ENCODE results near the gene TLE5. TPM values are rescaled to one million over a fixed set of nuclear protein-coding genes. Genes with fewer than 3 reads are reported as not detected.

The TLE5 gene
- total RNA-seq, 4 donors from 2014 or later = 449 to 1,111 (median 479) TPM

GRCh38 chr19:3098515-3099346 lies 36.4 kb upstream of the TLE5 start:
- no peaks in the 10 kb centered on the region for H3K27me3 ChIP-seq
- peak overlapping the region; percentile 22 to 99 (median 91) for H3K4me3 ChIP-seq
- TF ChIP-seq POLR2A (IDR thresholded peaks at IDR 0.05) (no peak), EP300 (IDR thresholded peaks at IDR 0.05) (no peak), CTCF (IDR thresholded peaks at IDR 0.05) (no peak)
- no peaks in the 10 kb centered on the region for H3K9me3 ChIP-seq
- no peaks in the 10 kb centered on the region for H3K36me3 ChIP-seq
- peaks cover 0 to 90% (median 61%) of the 10 kb centered on the region in 4 donors for H3K4me1 ChIP-seq
- WGBS, 2 donors = 17 to 24% methylated on average over 29 to 35 of the region's 40 CpGs
- H3K27ac ChIP-seq = peak overlapping the region; percentile 24 to 88 (median 87)
- no peak for DNase-seq (ENCODE audit: low spot score in 2 of 2)

DNA sequence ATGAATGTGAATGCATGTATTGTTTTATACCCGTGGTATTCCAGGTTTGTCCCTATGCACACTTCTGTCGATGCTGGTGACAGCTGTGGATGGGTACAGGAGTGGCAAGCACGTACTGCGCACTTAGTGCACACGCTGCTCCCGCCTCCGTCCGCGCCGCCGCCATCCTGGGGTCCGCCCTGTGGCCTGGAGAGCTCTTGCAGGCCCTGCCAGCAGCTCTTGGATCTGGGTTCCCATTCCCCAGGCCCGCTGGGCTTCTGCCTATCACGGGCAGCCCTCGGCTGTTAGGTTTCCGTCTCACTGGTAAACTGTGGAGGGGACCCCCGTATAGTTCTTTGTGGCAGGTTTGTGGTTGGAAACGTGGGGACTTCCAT lies 35.8 kb upstream of the TLE5 start:
- WGBS, 2 donors = 43 to 60% methylated on average over 18 of the region's 18 CpGs
- Histone ChIP-seq H3K4me3 (peak overlapping the region; percentile 22 to 99 (median 91)), H3K4me1 (peaks cover 0 to 86% (median 56%) of the 10 kb centered on the region in 4 donors), H3K27me3 (no peaks in the 10 kb centered on the region), H3K27ac (peak overlapping the region; percentile 24 to 88 (median 87)), H3K36me3 (no peaks in the 10 kb centered on the region), H3K9me3 (no peaks in the 10 kb centered on the region)
- TF ChIP-seq CTCF (IDR thresholded peaks at IDR 0.05) (peak in 2 of 5 experiments; percentile 18 to 23), POLR2A (IDR thresholded peaks at IDR 0.05) (no peak)
- no peak for DNase-seq (ENCODE audit: low spot score in 2 of 2)

DNA sequence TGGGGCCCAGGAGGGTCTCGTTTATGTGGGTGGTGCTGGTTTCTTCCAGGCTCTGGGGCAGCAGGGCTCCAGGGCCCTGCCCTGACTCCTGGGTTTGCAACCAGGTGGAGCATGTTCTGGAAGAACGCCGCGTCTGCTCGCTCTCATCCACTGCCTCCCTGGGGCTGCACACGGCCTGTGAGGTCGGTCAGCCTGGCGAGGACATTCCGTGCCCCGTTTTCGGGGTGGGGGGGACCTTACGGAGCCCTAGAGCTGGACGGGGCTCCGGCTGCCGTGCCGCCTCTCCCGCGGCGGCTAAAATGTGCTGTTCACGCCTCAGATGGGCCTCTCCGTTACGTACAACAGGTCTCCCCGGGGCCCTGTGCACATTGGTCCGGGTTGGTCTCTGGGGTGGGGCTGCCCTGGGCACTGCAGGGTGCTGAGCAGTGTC lies 35.2 kb upstream of the TLE5 start:
- no peaks in the 10 kb centered on the region for H3K27me3 ChIP-seq
- H3K9me3 ChIP-seq = no peaks in the 10 kb centered on the region
- TF ChIP-seq POLR2A (IDR thresholded peaks at IDR 0.05) = peak in 1 of 2 donors; percentile 41
- no peak for TF ChIP-seq CTCF (IDR thresholded peaks at IDR 0.05)
- TF ChIP-seq EP300 (IDR thresholded peaks at IDR 0.05) = peak in 1 of 2 donors; percentile 59
- H3K27ac ChIP-seq = peak overlapping the region; percentile 24 to 88 (median 87)
- H3K36me3 ChIP-seq = no peaks in the 10 kb centered on the region
- DNase-seq (ENCODE audit: low spot score in 2 of 2) = no peak
- peak overlapping the region; percentile 16 to 99 (median 91) for H3K4me3 ChIP-seq
- 20 to 39% methylated on average over 1 to 3 of the region's 24 CpGs for WGBS, 2 donors
- H3K4me1 ChIP-seq = peaks cover 0 to 80% (median 56%) of the 10 kb centered on the region in 4 donors

GRCh38 chr19:3096902-3097326 lies 34.6 kb upstream of the TLE5 start:
- H3K4me1 ChIP-seq = peaks cover 0 to 74% (median 54%) of the 10 kb centered on the region in 4 donors

More at GRCh38 chr19:3096902-3097326, 34.6 kb upstream of the TLE5 start:
- Histone ChIP-seq H3K9me3 (no peaks in the 10 kb centered on the region), H3K4me3 (peak overlapping the region; percentile 16 to 99 (median 91)), H3K27ac (peak overlapping the region; percentile 24 to 88 (median 87)), H3K36me3 (no peaks in the 10 kb centered on the region), H3K27me3 (no peaks in the 10 kb centered on the region)
- DNase-seq (ENCODE audit: low spot score in 2 of 2) = no peak
- 34 to 36% methylated on average over 8 to 11 of the region's 11 CpGs for WGBS, 2 donors
- TF ChIP-seq CTCF (IDR thresholded peaks at IDR 0.05) = no peak
- no peak for TF ChIP-seq POLR2A (IDR thresholded peaks at IDR 0.05)

Measured in tibial nerve (tissue), 4 donors.